PC-9 (cell line): ENCODE results near the gene OTOL1. TPM values are rescaled to one million over a fixed set of nuclear protein-coding genes. Genes with fewer than 3 reads are reported as not detected.

Experiments
- BruUV-seq: library from RNA; stranded (reverse); fragments of 400-500 nt; replicated peaks from 2 replicates; lab custom pipeline; 2021; lab: Mats Ljungman, UMichigan
- CTCF ChIA-PET: fragments of 300-600 bp; sonication (Branson Sonifier 250); formaldehyde crosslinking; loops from one replicate; lab custom pipeline; 2022; ENCODE audit warnings: antibody characterized with exemption; lab: Charles Lee
- POLR2A ChIA-PET: fragments of 300-600 bp; sonication (Branson Sonifier 250); formaldehyde crosslinking; loops from one replicate; lab custom pipeline; 2022; ENCODE audit warnings: antibody characterized with exemption; ENCODE audit not compliant: unreplicated experiment; lab: Charles Lee
- DNase-seq, 2 experiments: peaks; one replicate each; pipeline versions ENCODE4 v3.0.0 to v3.0.0-alpha.2; 2015 to 2022; ENCODE audit warnings: mixed read lengths in 1 of 2
- H2AFZ ChIP-seq: fragments of 200-600 bp; sonication (generic); 2 replicates; pipeline ENCODE4 v1.8.1; 2017; ENCODE audit warnings: antibody characterized with exemption
- H3F3A ChIP-seq: fragments of 200-600 bp; sonication (generic); 2 replicates; pipeline ENCODE4 v1.8.1; 2017; ENCODE audit warnings: antibody characterized with exemption, mild to moderate bottlenecking, low read depth; ENCODE audit not compliant: insufficient read depth
- H3K27ac ChIP-seq: fragments of 200-600 bp; sonication (generic); 2 replicates; pipeline ENCODE4 v1.6.1; 2016; ENCODE audit warnings: mixed run types
- H3K27me3 ChIP-seq: fragments of 200-600 bp; sonication (generic); 2 replicates; pipeline ENCODE4 v1.6.1; 2016; ENCODE audit warnings: low read depth, mixed run types; ENCODE audit not compliant: insufficient read depth
- H3K36me3 ChIP-seq: fragments of 200-600 bp; sonication (generic); 2 replicates; pipeline ENCODE4 v1.6.1; 2016; ENCODE audit warnings: low read depth, mixed run types
- H3K4me1 ChIP-seq: fragments of 200-600 bp; sonication (generic); replicated peaks from 2 replicates; pipeline ENCODE4 v1.6.1; 2016; ENCODE audit warnings: mixed run types; ENCODE audit not compliant: insufficient read depth
- H3K4me2 ChIP-seq: fragments of 200-600 bp; sonication (generic); 2 replicates; pipeline ENCODE4 v1.6.1; 2017; ENCODE audit warnings: mixed run types
- H3K4me3 ChIP-seq: fragments of 200-600 bp; sonication (generic); 2 replicates; pipeline ENCODE4 v1.6.1; 2016; ENCODE audit warnings: mixed run types
- H3K79me2 ChIP-seq: fragments of 200-600 bp; sonication (generic); 2 replicates; pipeline ENCODE4 v1.6.1; 2017; ENCODE audit warnings: low read depth, mixed run types
- H3K9me2 ChIP-seq: fragments of 200-600 bp; sonication (generic); 2 replicates; pipeline ENCODE4 v1.8.1; 2017; ENCODE audit warnings: mild to moderate bottlenecking; ENCODE audit not compliant: insufficient read depth
- H3K9me3 ChIP-seq: fragments of 200-600 bp; sonication (generic); 2 replicates; pipeline ENCODE4 v1.8.1; 2016; ENCODE audit warnings: low read depth; ENCODE audit not compliant: insufficient read depth
- H4K20me1 ChIP-seq: fragments of 200-600 bp; sonication (generic); 2 replicates; pipeline ENCODE4 v1.8.1; 2017; ENCODE audit not compliant: insufficient read depth
- CTCF ChIP-seq: fragments of 200-600 bp; sonication (generic); conservative IDR thresholded peaks from 2 replicates; pipeline ENCODE4 v1.6.1; 2017; ENCODE audit warnings: mixed run types, antibody characterized with exemption, mild to moderate bottlenecking, moderate library complexity
- EZH2 ChIP-seq: fragments of 200-600 bp; sonication (generic); IDR thresholded peaks from 2 replicates; pipeline ENCODE4 v1.8.0; 2017; ENCODE audit warnings: antibody characterized with exemption, low read depth
- intact Hi-C: fragments of 100-400 bp; cut with micrococcal nuclease; formaldehyde crosslinking; loops from one replicate; pipeline ENCODE4 v1.10.0; 2022; ENCODE audit not compliant: unreplicated experiment
- total RNA-seq: library from RNA; stranded (reverse); gene quantifications from 2 replicates; pipeline ENCODE4 v1.2.3, GENCODE V29; 2021

OTOL1 gene
- total RNA-seq, 1 experiment from 2014 or later: not detected

GRCh38 chr3:161454615-161455014 is 42.0 kb upstream of the OTOL1 start:
- intact Hi-C loops: loop anchor here (5.0 kb wide), 1 partner anchor 93 kb away; no protein-coding TSS in a partner anchor
- H3K9me2 ChIP-seq: no peaks in the 10 kb centered on the region
- H4K20me1 ChIP-seq: no peaks in the 10 kb centered on the region
- H2AFZ ChIP-seq: no peak overlapping the region
- TF ChIP-seq EZH2: no peak
- TF ChIP-seq CTCF: no peak
- ChIA-PET CTCF (interaction anchor here (0.5 kb wide), 1 partner anchor 78 kb away, joined by 3 read pairs; no protein-coding TSS in a partner anchor), POLR2A (no interaction called here)
- no peaks in the 10 kb centered on the region for H3K9me3 ChIP-seq
- H3K27ac ChIP-seq: no peak overlapping the region
- no peaks in the 10 kb centered on the region for H3K79me2 ChIP-seq
- no peak overlapping the region for H3K4me3 ChIP-seq
- DNase-seq: no peak
- no peaks in the 10 kb centered on the region for H3K27me3 ChIP-seq
- BruUV-seq: no TSS peak
- H3K4me1 ChIP-seq: no peaks in the 10 kb centered on the region
- H3K36me3 ChIP-seq: no peaks in the 10 kb centered on the region
- no peak overlapping the region for H3K4me2 ChIP-seq
- no peaks in the 10 kb centered on the region for H3F3A ChIP-seq

GRCh38 chr3:161455962-161456361 is 40.6 kb upstream of the OTOL1 start:
- Histone ChIP-seq H3K9me2 (no peaks in the 10 kb centered on the region), H3K4me2 (no peak overlapping the region), H3K27ac (no peak overlapping the region), H3K9me3 (no peaks in the 10 kb centered on the region), H3K36me3 (no peaks in the 10 kb centered on the region), H3K4me3 (no peak overlapping the region), H3F3A (no peaks in the 10 kb centered on the region), H3K4me1 (no peaks in the 10 kb centered on the region), H3K79me2 (no peaks in the 10 kb centered on the region), H4K20me1 (no peaks in the 10 kb centered on the region), H2AFZ (no peak overlapping the region), H3K27me3 (no peaks in the 10 kb centered on the region)
- no peak for DNase-seq
- no TSS peak for BruUV-seq
- TF ChIP-seq CTCF: no peak
- TF ChIP-seq EZH2: no peak
- CTCF ChIA-PET: no interaction called here
- intact Hi-C loops: no loop called here
- POLR2A ChIA-PET: interaction anchor here (0.7 kb wide), 1 partner anchor 81 kb away, joined by 6 read pairs; no protein-coding TSS in a partner anchor

- no peaks in the 10 kb centered on the region for H3K9me3 ChIP-seq
- TF ChIP-seq CTCF (no peak), EZH2 (no peak)
- CTCF ChIA-PET: no interaction called here
- BruUV-seq: no TSS peak
- POLR2A ChIA-PET: no interaction called here
- no peaks in the 10 kb centered on the region for H4K20me1 ChIP-seq
- H3K4me2 ChIP-seq: no peak overlapping the region
- no peaks in the 10 kb centered on the region for H3F3A ChIP-seq
- H3K27ac ChIP-seq: no peak overlapping the region
- no peaks in the 10 kb centered on the region for H3K27me3 ChIP-seq
- intact Hi-C loops: no loop called here
- no peak overlapping the region for H3K4me3 ChIP-seq
- DNase-seq: no peak
- no peaks in the 10 kb centered on the region for H3K4me1 ChIP-seq
- H2AFZ ChIP-seq: no peak overlapping the region
- H3K36me3 ChIP-seq: no peaks in the 10 kb centered on the region
- H3K9me2 ChIP-seq: no peaks in the 10 kb centered on the region; the same call in 1 of the 2 replicates
- no peaks in the 10 kb centered on the region for H3K79me2 ChIP-seq
Observed at GRCh38 chr3:161462138-161462537, 34.5 kb upstream of the OTOL1 start.
